Tibial artery (tissue), 4 donors: ENCODE measurements around the gene YWHAB.

Experiments used
- DNase-seq, 2 donors: peaks; one replicate each; pipeline ENCODE4 v3.0.0-alpha.2; 2019
- H3K27ac ChIP-seq, 2 donors: fragments of 200-600 bp; sonication (generic) in 1 of 2; 1 replicate in 1 of 2; 2 replicates in 1 of 2; pipeline ENCODE4 v1.5.1; 2018 to 2019; ENCODE audit warnings: mild to moderate bottlenecking in 1 of 2
- H3K27me3 ChIP-seq, 2 donors: fragments of 200-600 bp; sonication (generic) in 1 of 2; one replicate each; pipeline versions ENCODE4 v1.5.1 to v1.6.0; 2016 to 2019
- H3K36me3 ChIP-seq, 3 donors: fragments of 200-600 bp; sonication (generic) in 2 of 3; one replicate each; pipeline ENCODE4 v1.5.1; 2016 to 2019; ENCODE audit warnings: mild to moderate bottlenecking in 2 of 3
- H3K4me1 ChIP-seq, 4 donors: fragments of 200-600 bp; sonication (generic) in 2 of 4; 1 replicate in 3 of 4; 2 replicates in 1 of 4; pipeline ENCODE4 v1.5.1; 2016 to 2019
- H3K4me3 ChIP-seq, 2 donors: fragments of 200-600 bp; sonication (generic) in 1 of 2; 1 replicate in 1 of 2; 2 replicates in 1 of 2; pipeline ENCODE4 v1.5.1; 2018 to 2019; ENCODE audit warnings: mild to moderate bottlenecking in 2 of 2
- H3K9me3 ChIP-seq, 3 donors: fragments of 200-600 bp; sonication (generic) in 1 of 3; one replicate each; pipeline ENCODE4 v1.5.1; 2016 to 2019
- intact Hi-C: fragments of 100-400 bp; cut with DNase I; formaldehyde crosslinking; loops from one replicate; pipeline ENCODE4 v1.15.0; 2023; ENCODE audit warnings: low total_unique reads
- TF ChIP-seq, protein P1 (sequence below), 2 experiments: fragments of 200-600 bp in 1 of 2; fragments of 450-650 bp in 1 of 2; IDR thresholded peaks; one replicate each; pipeline ENCODE4 v1.5.1; 2017 to 2019; ENCODE audit warnings: antibody characterized with exemption in 2 of 2, mild to moderate bottlenecking in 1 of 2, moderate library complexity in 1 of 2

The YWHAB gene

DNA sequence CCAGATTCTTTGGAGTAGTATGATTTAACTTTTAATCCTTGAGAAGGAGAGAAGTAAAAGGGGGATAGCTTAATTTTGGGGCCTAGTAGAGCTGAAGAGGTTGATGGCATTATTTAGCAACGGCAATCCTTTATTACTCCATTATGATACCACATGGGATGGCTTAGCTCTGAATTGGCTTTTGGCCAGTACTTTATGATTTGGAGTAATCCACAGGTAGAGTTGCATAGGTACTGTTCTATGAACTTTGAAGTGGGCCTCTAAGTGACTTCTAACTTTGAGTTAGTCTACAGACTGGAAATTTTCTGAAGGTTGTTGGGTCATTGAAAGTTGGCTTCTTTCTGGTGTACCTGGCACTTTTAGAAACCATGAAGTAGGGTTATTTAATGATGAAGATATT, 11.6 kb downstream of the YWHAB start:
- Histone ChIP-seq H3K4me1 (peaks cover 0 to 79% (median 37%) of the 10 kb centered on the region in 4 donors), H3K4me3 (no peak overlapping the region), H3K36me3 (peaks cover 9 to 15% (median 13%) of the 10 kb centered on the region in 3 donors), H3K9me3 (no peaks in the 10 kb centered on the region), H3K27me3 (no peaks in the 10 kb centered on the region), H3K27ac (peak overlapping the region in 1 of 2 donors; percentile 40)
- intact Hi-C loops, result no loop called here
- DNase-seq, result no peak
- TF ChIP-seq, protein P1, sequence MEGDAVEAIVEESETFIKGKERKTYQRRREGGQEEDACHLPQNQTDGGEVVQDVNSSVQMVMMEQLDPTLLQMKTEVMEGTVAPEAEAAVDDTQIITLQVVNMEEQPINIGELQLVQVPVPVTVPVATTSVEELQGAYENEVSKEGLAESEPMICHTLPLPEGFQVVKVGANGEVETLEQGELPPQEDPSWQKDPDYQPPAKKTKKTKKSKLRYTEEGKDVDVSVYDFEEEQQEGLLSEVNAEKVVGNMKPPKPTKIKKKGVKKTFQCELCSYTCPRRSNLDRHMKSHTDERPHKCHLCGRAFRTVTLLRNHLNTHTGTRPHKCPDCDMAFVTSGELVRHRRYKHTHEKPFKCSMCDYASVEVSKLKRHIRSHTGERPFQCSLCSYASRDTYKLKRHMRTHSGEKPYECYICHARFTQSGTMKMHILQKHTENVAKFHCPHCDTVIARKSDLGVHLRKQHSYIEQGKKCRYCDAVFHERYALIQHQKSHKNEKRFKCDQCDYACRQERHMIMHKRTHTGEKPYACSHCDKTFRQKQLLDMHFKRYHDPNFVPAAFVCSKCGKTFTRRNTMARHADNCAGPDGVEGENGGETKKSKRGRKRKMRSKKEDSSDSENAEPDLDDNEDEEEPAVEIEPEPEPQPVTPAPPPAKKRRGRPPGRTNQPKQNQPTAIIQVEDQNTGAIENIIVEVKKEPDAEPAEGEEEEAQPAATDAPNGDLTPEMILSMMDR (IDR thresholded peaks at IDR 0.05), result no peak

DNA sequence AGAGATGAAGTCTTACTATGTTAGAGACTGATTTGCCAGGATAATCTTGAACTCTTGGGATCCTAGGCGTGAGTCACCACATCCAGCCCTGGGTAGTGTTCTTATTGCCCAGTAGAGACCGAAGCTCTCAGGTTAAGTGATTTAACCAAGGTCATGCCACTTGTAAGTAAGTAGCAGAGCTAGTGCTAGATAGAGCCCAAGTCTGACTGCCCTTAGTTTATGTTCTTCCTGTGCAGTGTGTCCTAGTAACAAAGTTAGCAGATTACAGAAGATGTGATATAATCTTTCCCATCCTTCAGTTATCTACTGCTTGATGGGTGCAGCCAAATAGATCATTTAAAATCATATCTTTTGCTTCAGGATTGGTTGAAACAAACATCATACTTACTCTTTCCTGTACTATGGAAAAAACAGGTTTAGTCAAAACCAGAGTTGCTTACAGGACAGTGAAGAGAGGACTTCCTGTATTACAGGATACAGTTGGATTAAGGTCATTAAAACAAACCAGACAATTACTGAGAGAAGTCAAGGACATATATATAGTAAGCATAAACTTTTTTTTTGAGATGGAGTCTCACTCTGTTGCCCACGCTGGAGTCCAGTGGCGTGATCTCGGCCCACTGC, 14.8 kb downstream of the YWHAB start:
- no peak for DNase-seq
- Histone ChIP-seq H3K27me3 (no peaks in the 10 kb centered on the region), H3K9me3 (no peaks in the 10 kb centered on the region), H3K36me3 (peaks cover 41 to 45% (median 42%) of the 10 kb centered on the region in 3 donors), H3K4me3 (no peak overlapping the region), H3K27ac (no peak overlapping the region), H3K4me1 (peaks cover 0 to 52% (median 28%) of the 10 kb centered on the region in 4 donors)
- intact Hi-C loops, result no loop called here
- TF ChIP-seq, protein P1 (IDR thresholded peaks at IDR 0.05), result no peak

DNA sequence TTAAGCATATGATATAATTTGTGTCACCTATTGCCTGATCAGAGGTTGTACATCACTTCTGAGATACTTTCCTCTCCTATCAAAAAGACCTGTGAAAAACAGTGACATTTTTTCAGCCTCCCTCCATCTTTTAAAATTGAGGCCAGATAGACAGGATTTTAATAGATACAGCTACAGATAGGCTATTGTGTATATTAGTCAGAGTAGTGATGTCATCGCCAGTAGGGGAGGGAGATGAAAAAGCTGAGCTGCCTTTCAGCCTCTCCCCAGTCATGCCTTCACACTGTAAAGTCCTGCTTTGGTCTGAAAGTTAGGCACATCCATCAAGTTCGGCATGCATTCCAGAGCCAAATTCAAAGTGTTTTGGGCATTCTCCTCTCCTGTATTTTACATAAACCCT, 16.5 kb downstream of the YWHAB start:
- Histone ChIP-seq H3K27ac (no peak overlapping the region), H3K9me3 (no peaks in the 10 kb centered on the region), H3K36me3 (peaks cover 57 to 61% (median 58%) of the 10 kb centered on the region in 3 donors), H3K27me3 (no peaks in the 10 kb centered on the region), H3K4me3 (no peak overlapping the region), H3K4me1 (peaks cover 0 to 36% (median 13%) of the 10 kb centered on the region in 4 donors)
- TF ChIP-seq, protein P1 (IDR thresholded peaks at IDR 0.05), result no peak
- no peak for DNase-seq
- intact Hi-C loops, result no loop called here

DNA sequence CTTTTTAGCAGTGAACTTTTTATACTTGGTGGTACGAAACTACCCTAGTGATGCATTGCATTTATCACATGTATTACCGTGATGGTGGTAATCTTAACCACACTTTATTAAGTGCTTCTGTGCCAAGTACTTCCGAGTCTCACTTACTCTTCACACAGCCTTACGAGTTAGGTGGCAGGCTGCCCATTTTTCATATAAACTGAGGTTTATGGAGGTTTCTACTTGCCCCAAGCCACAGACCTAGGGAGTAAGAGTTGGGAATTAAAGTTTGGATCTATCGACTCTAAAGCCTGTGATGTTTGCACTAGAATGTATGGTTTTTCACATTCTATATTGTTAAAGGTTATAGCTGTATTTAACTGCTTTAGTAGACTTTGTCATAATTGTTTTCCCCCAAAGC, 18.9 kb downstream of the YWHAB start:
- peaks cover 0 to 16% (median 3%) of the 10 kb centered on the region in 4 donors for H3K4me1 ChIP-seq
- TF ChIP-seq, protein P1 (IDR thresholded peaks at IDR 0.05), result no peak
- no peak overlapping the region for H3K4me3 ChIP-seq
- no peaks in the 10 kb centered on the region for H3K27me3 ChIP-seq
- DNase-seq, result no peak
- H3K36me3 ChIP-seq, result peaks cover 61 to 75% (median 67%) of the 10 kb centered on the region in 3 donors
- H3K27ac ChIP-seq, result no peak overlapping the region
- no peaks in the 10 kb centered on the region for H3K9me3 ChIP-seq
- intact Hi-C loops, result no loop called here

DNA sequence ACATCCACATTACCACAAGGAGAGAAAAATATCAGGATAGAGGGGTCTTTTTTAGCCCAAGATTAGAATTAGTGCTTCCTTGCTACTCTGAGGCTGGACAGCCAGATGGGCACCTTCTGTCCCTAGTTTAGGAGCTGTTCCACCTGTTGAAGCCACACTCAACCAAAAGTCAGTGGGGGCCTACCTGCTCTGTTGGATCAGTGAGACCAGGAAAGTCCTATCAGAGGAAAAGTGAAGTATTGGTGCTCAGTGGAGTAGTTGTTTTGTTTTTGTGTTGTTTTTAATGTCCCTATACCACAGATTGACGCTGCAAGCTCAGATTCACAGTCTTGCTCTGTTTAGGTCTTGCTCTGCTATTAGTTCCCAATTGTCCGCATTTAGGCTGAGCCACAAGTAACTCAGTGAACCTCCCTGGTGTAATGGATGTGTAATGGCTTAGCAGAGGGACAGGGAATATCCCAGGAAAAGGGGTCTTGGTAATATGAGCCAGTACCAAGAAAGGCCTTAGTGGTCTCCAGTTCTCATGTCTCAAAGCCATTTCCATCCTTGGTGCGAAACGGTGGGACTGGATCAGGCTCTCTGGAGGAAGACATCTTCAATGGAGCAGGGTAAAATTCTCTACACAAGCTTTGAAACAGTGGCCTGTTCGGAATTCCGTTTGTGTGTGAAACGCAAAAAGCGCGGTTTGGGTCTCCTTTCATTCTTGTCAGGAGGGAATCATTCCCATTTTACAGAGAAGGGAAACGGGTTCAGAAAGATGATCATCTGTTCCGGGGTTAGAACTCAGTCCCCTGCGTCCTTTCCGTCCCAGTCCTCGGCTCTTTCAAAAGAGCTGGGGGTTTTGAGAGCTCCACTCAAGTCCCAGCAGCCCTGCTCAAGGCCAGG, 23.7 kb downstream of the YWHAB start:
- H3K4me3 ChIP-seq, result peak overlapping the region; percentile 57 to 67
- peak overlapping the region in 1 of 2 donors; percentile 26 for H3K27ac ChIP-seq
- TF ChIP-seq, protein P1 (IDR thresholded peaks at IDR 0.05), result no peak

More for the DNA sequence above, 23.7 kb downstream of the YWHAB start:
- DNase-seq, result no peak
- Histone ChIP-seq H3K4me1 (peaks cover 0 to 19% (median 13%) of the 10 kb centered on the region in 4 donors), H3K36me3 (peaks cover 31 to 60% (median 36%) of the 10 kb centered on the region in 3 donors), H3K9me3 (no peaks in the 10 kb centered on the region), H3K27me3 (no peaks in the 10 kb centered on the region)
- intact Hi-C loops, result no loop called here
